GM10248 (cell line): ENCODE results near the gene ZYG11B.
"Not testable (repeated sequence)": the region's sequence is repeated elsewhere in the genome, so short reads cannot be mapped to it uniquely, and the experiment has no call there.

Source experiments
- CTCF ChIA-PET: fragments of 300-600 bp; sonication (Branson Sonifier 250); formaldehyde crosslinking; extraction: SDS; loops from one replicate; lab custom pipeline; 2021; ENCODE audit warnings: antibody characterized with exemption; lab: Yijun Ruan, JAX
- POLR2A ChIA-PET: fragments of 350-650 bp; sonication (Branson Sonifier 250); formaldehyde crosslinking; extraction: SDS; loops from one replicate; lab custom pipeline; 2020; ENCODE audit warnings: antibody characterized with exemption; lab: Yijun Ruan, JAX
- DNase-seq: peaks from one replicate; pipeline ENCODE4 v3.0.0; 2012; ENCODE audit errors: extremely low spot score
- CTCF ChIP-seq: IDR thresholded peaks from 2 replicates; pipeline ENCODE4 v1.5.1; 2012; ENCODE audit warnings: mild to moderate bottlenecking, low read depth; ENCODE audit errors: extremely low read depth, missing control alignments, control extremely low read depth

Gene ZYG11B

GRCh38 chr1:52862666-52863458 is 136.6 kb downstream of the ZYG11B start:
- TF ChIP-seq CTCF, result no peak
- CTCF ChIA-PET, result no interaction called here
- POLR2A ChIA-PET, result no interaction called here
- DNase-seq, result no peak

GRCh38 chr1:52867087-52867863 is 141.0 kb downstream of the ZYG11B start:
- peak; percentile 73 for DNase-seq
- ChIA-PET POLR2A (interaction anchor here (0.6 kb wide), 2 partner anchors 9 to 54 kb away, joined by 4 to 6 read pairs; partner anchors contain the start of gene ECHDC2), CTCF (interaction anchor here (1.2 kb wide), 2 partner anchors 14 to 52 kb away, joined by 3 read pairs; no protein-coding TSS in a partner anchor)
- TF ChIP-seq CTCF, result no peak

- DNase-seq, CTCF ChIA-PET, POLR2A ChIA-PET: not testable (repeated sequence)
Observed at GRCh38 chr1:52869727-52870126, 143.5 kb downstream of the ZYG11B start.

GRCh38 chr1:52876843-52877242 is 150.6 kb downstream of the ZYG11B start:
- no peak for TF ChIP-seq CTCF
- ChIA-PET POLR2A (no interaction called here), CTCF (interaction anchor here (1.6 to 1.8 kb wide), 2 partner anchors 20 to 45 kb away, joined by 3 to 5 read pairs; partner anchors contain the start of gene ECHDC2)
- DNase-seq, result no peak
